Measurements from ENCODE around the gene CREB1.

CREB1 gene

DNA sequence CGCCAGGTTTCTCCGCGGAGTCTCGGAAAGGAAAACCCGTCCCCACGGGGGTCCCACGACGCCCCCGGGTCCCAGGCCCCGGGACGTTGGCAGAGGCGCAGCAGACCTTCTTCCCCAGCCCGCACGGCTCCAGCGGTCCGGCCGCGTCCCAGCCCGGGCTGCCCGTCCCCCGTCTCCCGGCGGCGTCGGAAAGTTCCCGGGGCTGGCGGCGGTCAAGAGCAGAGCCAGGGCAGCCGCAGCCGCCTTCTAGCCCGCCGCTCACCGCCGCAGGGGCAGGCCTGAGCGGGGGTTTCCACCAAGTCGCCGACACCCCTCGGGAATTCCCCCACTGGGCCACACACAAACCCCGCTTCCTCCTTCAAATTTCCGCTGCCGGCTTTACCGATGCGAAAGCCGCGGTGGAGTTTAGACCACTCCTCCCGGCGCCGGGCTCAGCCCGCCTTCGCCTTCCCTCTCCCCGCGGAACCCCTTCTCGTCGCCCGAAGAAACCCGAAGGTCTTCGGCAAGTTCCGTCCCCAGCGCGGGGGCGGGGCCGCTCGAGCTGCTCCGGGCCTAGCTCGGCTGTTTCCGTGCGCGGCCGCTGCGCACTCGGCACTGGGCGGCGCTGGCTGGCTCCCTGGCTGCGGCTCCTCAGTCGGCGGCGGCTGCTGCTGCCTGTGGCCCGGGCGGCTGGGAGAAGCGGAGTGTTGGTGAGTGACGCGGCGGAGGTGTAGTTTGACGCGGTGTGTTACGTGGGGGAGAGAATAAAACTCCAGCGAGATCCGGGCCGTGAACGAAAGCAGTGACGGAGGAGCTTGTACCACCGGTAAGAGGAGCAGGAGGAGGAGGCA is at the start of gene CREB1:
Gene CREB1 (plus strand): TSS at position 633 of the 830 bp plus-strand sequence. CDS start 25,674 bp downstream, outside the sequence.
- DNase-seq (ENCODE audit: low read depth), result peak; percentile 99
- TF ChIP-seq, protein P1, sequence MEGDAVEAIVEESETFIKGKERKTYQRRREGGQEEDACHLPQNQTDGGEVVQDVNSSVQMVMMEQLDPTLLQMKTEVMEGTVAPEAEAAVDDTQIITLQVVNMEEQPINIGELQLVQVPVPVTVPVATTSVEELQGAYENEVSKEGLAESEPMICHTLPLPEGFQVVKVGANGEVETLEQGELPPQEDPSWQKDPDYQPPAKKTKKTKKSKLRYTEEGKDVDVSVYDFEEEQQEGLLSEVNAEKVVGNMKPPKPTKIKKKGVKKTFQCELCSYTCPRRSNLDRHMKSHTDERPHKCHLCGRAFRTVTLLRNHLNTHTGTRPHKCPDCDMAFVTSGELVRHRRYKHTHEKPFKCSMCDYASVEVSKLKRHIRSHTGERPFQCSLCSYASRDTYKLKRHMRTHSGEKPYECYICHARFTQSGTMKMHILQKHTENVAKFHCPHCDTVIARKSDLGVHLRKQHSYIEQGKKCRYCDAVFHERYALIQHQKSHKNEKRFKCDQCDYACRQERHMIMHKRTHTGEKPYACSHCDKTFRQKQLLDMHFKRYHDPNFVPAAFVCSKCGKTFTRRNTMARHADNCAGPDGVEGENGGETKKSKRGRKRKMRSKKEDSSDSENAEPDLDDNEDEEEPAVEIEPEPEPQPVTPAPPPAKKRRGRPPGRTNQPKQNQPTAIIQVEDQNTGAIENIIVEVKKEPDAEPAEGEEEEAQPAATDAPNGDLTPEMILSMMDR (IDR thresholded peaks at IDR 0.05; ENCODE audit: low read length, missing control alignments), result no peak
- H3K4me3 ChIP-seq (replicated peaks; ENCODE audit: low read depth, low read length), result peak within 1 kb of the TSS; percentile 81

DNA sequence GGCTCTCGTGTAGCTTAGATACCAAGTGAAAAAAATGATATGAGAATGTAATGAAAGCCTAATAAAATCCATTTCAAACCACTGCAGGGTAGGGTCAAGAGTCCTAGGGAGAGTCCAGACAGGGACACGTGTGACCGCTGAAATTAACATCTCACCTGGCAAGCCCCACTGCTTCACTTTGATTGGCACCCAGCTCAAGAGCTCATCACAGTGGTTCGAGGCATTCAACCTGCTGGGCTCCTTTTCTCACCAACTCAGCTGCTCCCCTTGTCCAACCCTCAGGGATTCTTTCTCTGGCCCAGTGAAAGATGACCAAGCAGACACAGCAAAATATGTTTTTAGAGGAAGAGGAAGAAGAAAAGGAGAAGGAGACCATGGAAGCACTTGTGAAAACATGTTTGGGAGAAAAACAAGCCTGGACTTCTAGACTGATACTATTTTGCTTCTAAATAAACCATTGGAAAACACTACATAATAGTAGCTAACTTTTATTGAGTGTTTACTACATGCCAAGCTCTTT is 49.2 kb upstream of the CREB1 start:
- TF ChIP-seq, protein P1 (IDR thresholded peaks at IDR 0.05; ENCODE audit: low read length, missing control alignments), result no peak
- no peak overlapping the region for H3K4me3 ChIP-seq (replicated peaks; ENCODE audit: low read depth, low read length)
- DNase-seq (ENCODE audit: low read depth), result no peak

DNA sequence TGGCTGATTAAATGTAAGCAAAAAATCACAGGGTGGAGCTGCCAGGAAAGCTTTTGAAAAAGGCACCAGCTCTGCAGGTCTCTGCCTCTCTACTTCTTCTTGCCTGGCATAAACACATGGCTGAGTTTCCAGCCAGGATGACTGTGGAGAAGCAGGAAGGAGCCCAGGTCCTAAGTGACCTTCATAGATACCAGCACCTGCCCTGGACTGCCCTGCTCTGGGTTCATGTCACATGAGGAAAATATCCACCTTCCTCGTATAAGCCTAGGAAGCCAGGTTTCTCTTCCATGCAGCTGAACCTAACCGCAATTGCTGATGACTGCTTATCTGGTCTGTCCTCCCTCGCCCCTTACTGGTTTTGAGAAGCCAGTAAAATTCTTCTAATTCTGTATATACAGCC is 47.8 kb upstream of the CREB1 start:
- TF ChIP-seq, protein P1 (IDR thresholded peaks at IDR 0.05; ENCODE audit: low read length, missing control alignments), result no peak
- no peak for DNase-seq (ENCODE audit: low read depth)
- no peak overlapping the region for H3K4me3 ChIP-seq (replicated peaks; ENCODE audit: low read depth, low read length)

DNA sequence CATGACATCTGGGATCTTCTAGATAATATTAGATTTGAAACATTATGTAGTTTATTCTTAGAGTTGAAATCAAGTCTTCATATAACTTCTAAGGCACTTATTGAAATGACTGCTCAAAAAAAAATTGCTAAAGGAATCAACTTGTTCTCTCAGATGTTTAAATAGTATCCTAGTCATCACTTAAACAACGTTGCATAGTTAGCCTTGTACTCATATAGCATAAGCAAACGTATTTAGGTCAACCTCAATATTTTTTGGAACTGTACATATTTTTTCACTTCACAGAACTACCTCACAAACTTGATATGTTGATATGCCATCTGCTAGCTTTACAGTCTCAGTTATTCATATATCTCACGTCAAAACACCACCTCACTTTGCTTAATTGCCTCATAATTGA is 47.1 kb upstream of the CREB1 start:
- DNase-seq (ENCODE audit: low read depth), result no peak
- TF ChIP-seq, protein P1 (IDR thresholded peaks at IDR 0.05; ENCODE audit: low read length, missing control alignments), result no peak
- H3K4me3 ChIP-seq (replicated peaks; ENCODE audit: low read depth, low read length), result no peak overlapping the region

DNA sequence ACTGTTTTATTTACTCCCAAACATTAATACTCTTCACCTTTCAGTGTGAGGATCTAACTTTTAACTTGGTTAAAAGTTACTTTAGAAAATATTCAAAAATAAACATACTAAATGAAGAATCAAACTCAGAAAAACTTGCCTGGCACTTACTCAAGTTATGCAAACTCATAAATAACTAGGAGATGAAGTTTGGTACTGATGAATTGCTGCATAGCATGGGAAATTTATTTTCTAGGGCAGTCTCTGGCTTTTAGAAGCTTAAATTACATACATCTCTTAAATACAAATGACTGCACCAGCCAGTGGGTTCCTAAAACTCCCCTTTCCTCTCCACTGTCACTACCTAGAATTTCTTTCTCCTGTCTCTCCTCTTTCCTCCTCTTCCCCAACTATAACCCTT is 46.7 kb upstream of the CREB1 start:
- no peak overlapping the region for H3K4me3 ChIP-seq (replicated peaks; ENCODE audit: low read depth, low read length)
- TF ChIP-seq, protein P1 (IDR thresholded peaks at IDR 0.05; ENCODE audit: low read length, missing control alignments), result no peak
- no peak for DNase-seq (ENCODE audit: low read depth)

DNA sequence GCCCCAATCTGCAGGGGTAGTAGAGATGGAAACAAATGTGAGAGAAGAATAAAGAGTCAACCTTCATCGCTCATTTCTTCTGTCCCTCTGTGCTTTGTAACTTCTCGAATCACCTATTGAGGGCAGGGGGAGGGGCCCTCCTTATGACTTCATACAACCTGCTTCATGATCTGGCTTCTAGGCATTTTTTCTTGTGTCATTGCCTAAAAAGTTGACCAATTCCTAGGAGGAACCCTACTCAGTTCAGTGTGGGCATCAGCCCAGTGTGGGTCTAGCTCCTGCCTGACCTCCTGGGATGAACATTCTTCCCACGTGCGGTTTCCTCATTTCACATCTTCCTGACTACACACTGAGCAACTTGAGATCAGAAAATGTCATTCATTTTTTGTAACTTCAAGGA is 46.3 kb upstream of the CREB1 start:
- TF ChIP-seq, protein P1 (IDR thresholded peaks at IDR 0.05; ENCODE audit: low read length, missing control alignments), result no peak
- DNase-seq (ENCODE audit: low read depth), result no peak
- H3K4me3 ChIP-seq (replicated peaks; ENCODE audit: low read depth, low read length), result no peak overlapping the region

Measured in fibroblast of pulmonary artery (primary cell).